RWPE2 (cell line): ENCODE data around the gene FRMD3.

Source experiments
- ATAC-seq: fragments of 200-7000 bp; cut with Tn5 transposase; 3 replicates; pipeline ENCODE4 v1.9.1; 2021; ENCODE audit warnings: low read depth
- DNase-seq: peaks from one replicate; pipeline ENCODE4 v3.0.0-alpha.2; 2020; ENCODE audit warnings: low spot score
- H3K27ac ChIP-seq: fragments of 450-650 bp; 2 replicates; pipeline ENCODE4 v1.5.1; 2017; ENCODE audit warnings: mild to moderate bottlenecking; ENCODE audit not compliant: poor library complexity, severe bottlenecking
- H3K27me3 ChIP-seq: fragments of 250-450 bp; sonication (Bioruptor Pico); 2 replicates; pipeline ENCODE4 v1.5.1; 2021; ENCODE audit warnings: mild to moderate bottlenecking, moderate library complexity; ENCODE audit not compliant: insufficient read depth, poor library complexity, severe bottlenecking
- H3K36me3 ChIP-seq: fragments of 250-450 bp; sonication (Bioruptor Pico); 2 replicates; pipeline ENCODE4 v1.5.1; 2020; ENCODE audit warnings: low read depth, mild to moderate bottlenecking, moderate library complexity
- H3K4me1 ChIP-seq: fragments of 250-450 bp; sonication (Bioruptor Pico); 2 replicates; pipeline ENCODE4 v1.5.1; 2021; ENCODE audit warnings: mild to moderate bottlenecking, moderate library complexity; ENCODE audit not compliant: insufficient read depth, poor library complexity, severe bottlenecking
- H3K4me3 ChIP-seq: fragments of 250-450 bp; sonication (Bioruptor Pico); 2 replicates; pipeline ENCODE4 v1.5.1; 2021; ENCODE audit warnings: mild to moderate bottlenecking, moderate library complexity; ENCODE audit not compliant: severe bottlenecking
- H3K9me3 ChIP-seq: fragments of 250-450 bp; sonication (Bioruptor Pico); 2 replicates; pipeline ENCODE4 v1.5.1; 2021; ENCODE audit warnings: mild to moderate bottlenecking, moderate library complexity; ENCODE audit not compliant: severe bottlenecking
- TF ChIP-seq, protein P1 (sequence below): fragments of 450-650 bp; IDR thresholded peaks from one replicate; pipeline ENCODE4 v1.5.1; 2017; ENCODE audit warnings: mild to moderate bottlenecking, moderate library complexity; ENCODE audit not compliant: poor library complexity, severe bottlenecking

The FRMD3 gene

DNA sequence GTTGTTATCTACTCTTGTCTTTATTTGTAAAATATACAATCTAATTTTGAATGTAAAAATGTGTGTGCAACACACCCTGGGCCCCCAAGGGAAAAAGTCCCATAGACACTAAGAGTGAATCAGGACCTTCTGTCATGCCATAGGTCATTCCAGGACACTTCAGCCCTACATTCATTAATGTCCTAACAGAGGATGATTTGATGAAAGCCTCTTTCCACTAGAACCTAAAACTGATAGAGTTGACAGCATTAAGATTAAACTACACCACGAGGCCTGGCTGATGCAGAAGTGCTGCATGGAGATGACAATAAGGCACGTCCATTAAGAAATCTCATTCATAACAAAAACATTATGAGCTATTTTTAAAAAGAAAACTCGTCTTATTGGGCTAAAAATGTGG, 46.2 kb downstream of the FRMD3 start:
- no peak for DNase-seq
- ATAC-seq, result no peak
- H3K4me1 ChIP-seq, result no peaks in the 10 kb centered on the region
- no peak overlapping the region for H3K27ac ChIP-seq
- H3K4me3 ChIP-seq, result no peak overlapping the region
- no peaks in the 10 kb centered on the region for H3K27me3 ChIP-seq
- no peaks in the 10 kb centered on the region for H3K36me3 ChIP-seq
- no peaks in the 10 kb centered on the region for H3K9me3 ChIP-seq
- TF ChIP-seq, protein P1, sequence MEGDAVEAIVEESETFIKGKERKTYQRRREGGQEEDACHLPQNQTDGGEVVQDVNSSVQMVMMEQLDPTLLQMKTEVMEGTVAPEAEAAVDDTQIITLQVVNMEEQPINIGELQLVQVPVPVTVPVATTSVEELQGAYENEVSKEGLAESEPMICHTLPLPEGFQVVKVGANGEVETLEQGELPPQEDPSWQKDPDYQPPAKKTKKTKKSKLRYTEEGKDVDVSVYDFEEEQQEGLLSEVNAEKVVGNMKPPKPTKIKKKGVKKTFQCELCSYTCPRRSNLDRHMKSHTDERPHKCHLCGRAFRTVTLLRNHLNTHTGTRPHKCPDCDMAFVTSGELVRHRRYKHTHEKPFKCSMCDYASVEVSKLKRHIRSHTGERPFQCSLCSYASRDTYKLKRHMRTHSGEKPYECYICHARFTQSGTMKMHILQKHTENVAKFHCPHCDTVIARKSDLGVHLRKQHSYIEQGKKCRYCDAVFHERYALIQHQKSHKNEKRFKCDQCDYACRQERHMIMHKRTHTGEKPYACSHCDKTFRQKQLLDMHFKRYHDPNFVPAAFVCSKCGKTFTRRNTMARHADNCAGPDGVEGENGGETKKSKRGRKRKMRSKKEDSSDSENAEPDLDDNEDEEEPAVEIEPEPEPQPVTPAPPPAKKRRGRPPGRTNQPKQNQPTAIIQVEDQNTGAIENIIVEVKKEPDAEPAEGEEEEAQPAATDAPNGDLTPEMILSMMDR, result no peak

DNA sequence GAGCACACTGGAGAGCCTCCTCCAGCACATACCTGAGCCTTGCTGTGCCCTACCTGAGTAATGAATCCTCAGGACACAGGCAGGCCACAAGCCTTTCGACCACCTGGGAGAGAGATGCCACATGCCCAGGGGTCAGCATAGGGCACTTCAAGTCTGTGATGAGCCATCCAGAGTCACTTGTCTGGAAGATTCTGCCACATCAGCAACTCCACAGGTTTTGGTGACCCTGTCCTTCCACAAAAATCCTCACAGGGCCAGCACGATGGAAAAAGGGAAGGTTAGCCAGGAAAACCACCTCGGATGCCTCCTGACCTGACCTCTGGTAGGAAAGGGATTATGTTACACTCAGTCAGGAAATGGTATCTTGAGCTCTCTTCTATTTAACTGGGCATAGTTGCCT, 46.8 kb downstream of the FRMD3 start:
- H3K9me3 ChIP-seq, result no peaks in the 10 kb centered on the region

DNA sequence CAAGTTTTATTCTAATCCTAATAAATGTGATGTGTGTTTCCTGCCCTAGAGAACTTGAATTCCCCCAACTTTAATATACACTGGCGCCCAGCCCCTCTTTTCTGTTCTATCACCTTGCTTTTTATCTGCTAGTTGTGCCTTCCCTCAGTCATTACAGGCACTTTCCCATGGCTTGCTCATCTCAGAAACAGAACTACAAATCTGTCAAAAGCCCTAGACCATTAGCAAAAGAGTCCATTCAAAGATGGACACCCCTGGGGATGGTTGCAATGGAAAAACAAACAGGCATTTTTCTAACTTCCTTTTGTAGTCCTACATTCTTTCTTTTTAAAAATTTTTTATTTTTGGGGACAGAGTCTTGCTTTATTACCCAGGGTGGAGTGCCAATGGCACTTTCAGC, 48.2 kb downstream of the FRMD3 start:
- Histone ChIP-seq H3K27ac (no peak overlapping the region), H3K27me3 (no peaks in the 10 kb centered on the region), H3K4me3 (no peak overlapping the region), H3K4me1 (no peaks in the 10 kb centered on the region), H3K9me3 (no peaks in the 10 kb centered on the region), H3K36me3 (no peaks in the 10 kb centered on the region)
- DNase-seq (no peak), ATAC-seq (no peak)
- TF ChIP-seq, protein P1, result no peak

More for the DNA sequence above, 46.8 kb downstream of the FRMD3 start:
- no peaks in the 10 kb centered on the region for H3K36me3 ChIP-seq
- H3K27ac ChIP-seq, result no peak overlapping the region
- TF ChIP-seq, protein P1, result no peak
- DNase-seq, result no peak
- no peaks in the 10 kb centered on the region for H3K4me1 ChIP-seq
- ATAC-seq, result no peak
- no peaks in the 10 kb centered on the region for H3K27me3 ChIP-seq
- H3K4me3 ChIP-seq, result no peak overlapping the region

DNA sequence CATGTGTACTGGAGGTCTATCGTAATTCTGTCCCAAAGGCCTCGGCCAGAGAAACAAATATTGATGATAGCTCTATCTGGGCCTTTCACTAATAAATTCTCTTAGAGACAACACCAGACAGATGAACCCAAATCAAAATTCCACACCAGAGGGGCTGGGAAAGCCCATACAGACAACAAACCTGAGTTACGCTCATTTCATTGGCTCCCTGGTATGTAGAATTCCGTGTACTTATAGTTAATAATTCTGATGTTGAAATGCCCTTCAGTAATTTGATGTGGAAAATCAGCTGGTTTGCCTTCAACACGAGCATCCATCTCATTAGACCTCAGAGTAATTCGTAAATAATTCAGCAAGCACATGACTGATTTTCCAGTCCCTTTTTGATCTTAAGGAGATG, 53.2 kb downstream of the FRMD3 start:
- Histone ChIP-seq H3K27me3 (no peaks in the 10 kb centered on the region), H3K4me1 (no peaks in the 10 kb centered on the region), H3K36me3 (no peaks in the 10 kb centered on the region), H3K9me3 (peaks cover under 1% of the 10 kb centered on the region), H3K27ac (no peak overlapping the region), H3K4me3 (no peak overlapping the region)
- ATAC-seq (no peak), DNase-seq (no peak)
- TF ChIP-seq, protein P1, result no peak

DNA sequence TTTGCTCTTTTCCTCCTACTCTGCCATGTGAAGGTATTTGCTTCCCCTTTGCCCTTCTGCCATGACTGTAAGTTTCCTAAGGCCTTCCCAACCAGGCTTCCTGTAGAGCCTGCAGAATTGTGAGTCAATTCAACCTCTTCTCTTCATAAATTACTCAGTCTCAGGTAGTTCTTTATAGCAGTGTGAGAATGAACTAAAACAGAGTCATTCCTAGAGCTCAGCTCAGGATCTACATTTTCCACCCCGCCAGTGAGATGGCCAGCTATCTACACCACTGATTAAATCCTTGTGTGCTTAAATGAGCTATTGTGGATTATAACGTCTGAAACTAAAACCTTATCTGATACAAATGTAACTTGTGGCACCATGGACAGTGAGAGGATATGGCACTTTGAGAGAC, 55.0 kb downstream of the FRMD3 start:
- no peaks in the 10 kb centered on the region for H3K27me3 ChIP-seq

More for the DNA sequence above, 55.0 kb downstream of the FRMD3 start:
- no peak for ATAC-seq
- no peaks in the 10 kb centered on the region for H3K4me1 ChIP-seq
- H3K36me3 ChIP-seq, result no peaks in the 10 kb centered on the region
- no peak overlapping the region for H3K4me3 ChIP-seq
- TF ChIP-seq, protein P1, result no peak
- H3K9me3 ChIP-seq, result peaks cover 3% of the 10 kb centered on the region
- no peak overlapping the region for H3K27ac ChIP-seq
- DNase-seq, result no peak
